AG20443 (cell line): Measurements from ENCODE around the gene GAPT.
A peak's percentile ranks its signal among the peaks of the same experiment; 100 is the strongest.

Experiments used
- DNase-seq: peaks from one replicate; pipeline ENCODE4 v3.0.0; 2012; ENCODE audit warnings: low spot score, mixed read lengths

The GAPT gene

GRCh38 chr5:58460732-58461286 is 30.4 kb upstream of the GAPT start:
- DNase-seq = peak; percentile 87

- no peak for DNase-seq
Observed at GRCh38 chr5:58462154-58462553, 29.1 kb upstream of the GAPT start.

GRCh38 chr5:58462623-58463230 is 28.5 kb upstream of the GAPT start:
- DNase-seq = peak; percentile 33

- DNase-seq = peak; percentile 43
Observed at GRCh38 chr5:58466939-58467338, 24.3 kb upstream of the GAPT start.

- DNase-seq = no peak
Observed at GRCh38 chr5:58469896-58470295, 21.3 kb upstream of the GAPT start.

- no peak for DNase-seq
Observed at GRCh38 chr5:58475404-58475803, 15.8 kb upstream of the GAPT start.

- no peak for DNase-seq
Observed at GRCh38 chr5:58477760-58478376, 13.4 kb upstream of the GAPT start.

GRCh38 chr5:58481066-58481676 is 10.1 kb upstream of the GAPT start:
- no peak for DNase-seq

GRCh38 chr5:58481828-58482227 is 9.4 kb upstream of the GAPT start:
- no peak for DNase-seq

GRCh38 chr5:58482536-58482935 is 8.7 kb upstream of the GAPT start:
- DNase-seq = no peak

- DNase-seq = no peak
Observed at GRCh38 chr5:58484505-58484904, 6.7 kb upstream of the GAPT start.

GRCh38 chr5:58486290-58486689 is 4.9 kb upstream of the GAPT start:
- DNase-seq = no peak

- DNase-seq = no peak
Observed at GRCh38 chr5:58490402-58491050, 709 bp upstream of the GAPT start.

- DNase-seq = no peak
Observed at GRCh38 chr5:58493141-58493540, 1.9 kb downstream of the GAPT start.

- DNase-seq = no peak
Observed at GRCh38 chr5:58496488-58496887, 5.3 kb downstream of the GAPT start.

- DNase-seq = no peak
Observed at GRCh38 chr5:58497386-58497785, 6.2 kb downstream of the GAPT start.

GRCh38 chr5:58497921-58498320 is 6.7 kb downstream of the GAPT start:
- no peak for DNase-seq

- DNase-seq = peak; percentile 55
Observed at GRCh38 chr5:58498340-58498942, 7.2 kb downstream of the GAPT start.

GRCh38 chr5:58499231-58499630 is 8.0 kb downstream of the GAPT start:
- no peak for DNase-seq

- no peak for DNase-seq
Observed at GRCh38 chr5:58499941-58500340, 8.7 kb downstream of the GAPT start.

GRCh38 chr5:58501778-58502417 is 10.7 kb downstream of the GAPT start:
- DNase-seq = no peak
